ENCODE results near the gene GATAD2A.

The GATAD2A gene

DNA sequence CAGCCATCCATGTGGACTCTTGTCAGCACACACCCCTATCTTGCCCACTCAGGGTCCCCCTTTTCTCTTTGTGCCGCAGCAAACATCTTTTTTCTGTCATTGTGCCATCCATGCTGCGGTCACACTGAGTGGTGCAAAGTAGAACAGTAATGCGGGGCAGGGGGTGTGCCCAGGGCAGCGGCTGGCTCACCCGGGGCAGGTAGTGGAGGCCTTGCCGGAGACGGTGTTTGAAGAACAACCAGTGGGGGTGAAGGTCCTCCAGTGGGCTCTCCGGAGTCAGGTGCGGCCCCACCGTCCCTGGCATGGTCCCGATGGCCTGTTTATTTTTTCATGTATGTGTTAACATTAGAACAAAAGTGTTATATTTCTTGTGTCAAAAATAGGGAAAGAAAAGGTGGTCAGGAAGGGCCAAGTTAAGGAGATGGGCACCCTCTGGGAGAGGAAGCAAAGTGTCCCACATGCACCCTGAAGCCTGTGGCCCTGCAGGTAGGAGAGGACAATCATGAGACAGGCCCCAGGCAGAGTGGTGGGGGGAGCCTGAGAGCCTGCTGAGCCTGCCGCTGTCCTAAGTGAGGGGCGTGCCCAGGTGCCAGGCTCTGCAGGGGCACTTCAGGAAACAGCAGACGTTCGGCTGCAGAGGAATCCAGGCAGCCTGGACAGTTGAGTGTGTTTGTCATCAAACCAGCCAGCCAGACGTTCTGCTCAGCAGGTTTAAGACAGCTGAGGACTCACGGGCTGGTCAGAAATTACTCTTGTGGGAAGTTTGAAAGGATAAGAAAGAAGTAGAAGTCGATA is 97.5 kb downstream of the GATAD2A start:
- Histone ChIP-seq H3K9me3 (ENCODE audit: insufficient read depth, low read length, severe bottlenecking) (no peaks in the 10 kb centered on the region), H3K27ac (ENCODE audit: low read length) (no peak overlapping the region), H3K79me2 (ENCODE audit: insufficient read depth, low read length) (peaks cover 6% of the 10 kb centered on the region; the same call in 1 of the 2 replicates), H3K9ac (ENCODE audit: low read depth, low read length) (no peak overlapping the region), H3K4me1 (ENCODE audit: insufficient read depth, low read length) (no peaks in the 10 kb centered on the region), H3K36me3 (ENCODE audit: insufficient read depth, low read length) (peaks cover 99% of the 10 kb centered on the region), H3K27me3 (ENCODE audit: insufficient read depth, low read length, poor library complexity) (no peaks in the 10 kb centered on the region), H3K4me2 (ENCODE audit: insufficient read depth, low read length) (no peak overlapping the region), H2AFZ (ENCODE audit: low read depth, low read length) (no peak overlapping the region), H3K4me3 (ENCODE audit: low read depth in 1 of 2, low read length in 2 of 2) (no peak overlapping the region), H4K20me1 (ENCODE audit: insufficient read depth, low read length) (peaks cover 49% of the 10 kb centered on the region)
- DNase-seq (no peak), ATAC-seq (ENCODE audit: insufficient read depth, low read depth) (no peak)
- no peak for TF ChIP-seq CTCF (IDR thresholded peaks at IDR 0.05; ENCODE audit: borderline replicate concordance, extremely low read depth, low read length, poor library complexity, severe bottlenecking)
- TF ChIP-seq EZH2 (IDR thresholded peaks at IDR 0.05; ENCODE audit: borderline replicate concordance, low read depth, low read length, severe bottlenecking) = no peak

GRCh38 chr19:19504754-19505668 is 99.5 kb downstream of the GATAD2A start:
- no peak for TF ChIP-seq CTCF (IDR thresholded peaks at IDR 0.05; ENCODE audit: borderline replicate concordance, extremely low read depth, low read length, poor library complexity, severe bottlenecking)
- no peak for TF ChIP-seq EZH2 (IDR thresholded peaks at IDR 0.05; ENCODE audit: borderline replicate concordance, low read depth, low read length, severe bottlenecking)
- Histone ChIP-seq H3K36me3 (ENCODE audit: insufficient read depth, low read length) (peaks cover 80% of the 10 kb centered on the region), H3K27me3 (ENCODE audit: insufficient read depth, low read length, poor library complexity) (no peaks in the 10 kb centered on the region), H2AFZ (ENCODE audit: low read depth, low read length) (no peak overlapping the region), H3K9me3 (ENCODE audit: insufficient read depth, low read length, severe bottlenecking) (no peaks in the 10 kb centered on the region), H3K79me2 (ENCODE audit: insufficient read depth, low read length) (no peaks in the 10 kb centered on the region; the same call in 1 of the 2 replicates), H3K27ac (ENCODE audit: low read length) (no peak overlapping the region), H3K9ac (ENCODE audit: low read depth, low read length) (no peak overlapping the region), H3K4me3 (ENCODE audit: low read depth in 1 of 2, low read length in 2 of 2) (no peak overlapping the region), H3K4me2 (ENCODE audit: insufficient read depth, low read length) (no peak overlapping the region), H4K20me1 (ENCODE audit: insufficient read depth, low read length) (peaks cover 35% of the 10 kb centered on the region; the same call in 1 of the 2 replicates), H3K4me1 (ENCODE audit: insufficient read depth, low read length) (no peaks in the 10 kb centered on the region)
- no peak for ATAC-seq (ENCODE audit: insufficient read depth, low read depth)
- DNase-seq = no peak

DNA sequence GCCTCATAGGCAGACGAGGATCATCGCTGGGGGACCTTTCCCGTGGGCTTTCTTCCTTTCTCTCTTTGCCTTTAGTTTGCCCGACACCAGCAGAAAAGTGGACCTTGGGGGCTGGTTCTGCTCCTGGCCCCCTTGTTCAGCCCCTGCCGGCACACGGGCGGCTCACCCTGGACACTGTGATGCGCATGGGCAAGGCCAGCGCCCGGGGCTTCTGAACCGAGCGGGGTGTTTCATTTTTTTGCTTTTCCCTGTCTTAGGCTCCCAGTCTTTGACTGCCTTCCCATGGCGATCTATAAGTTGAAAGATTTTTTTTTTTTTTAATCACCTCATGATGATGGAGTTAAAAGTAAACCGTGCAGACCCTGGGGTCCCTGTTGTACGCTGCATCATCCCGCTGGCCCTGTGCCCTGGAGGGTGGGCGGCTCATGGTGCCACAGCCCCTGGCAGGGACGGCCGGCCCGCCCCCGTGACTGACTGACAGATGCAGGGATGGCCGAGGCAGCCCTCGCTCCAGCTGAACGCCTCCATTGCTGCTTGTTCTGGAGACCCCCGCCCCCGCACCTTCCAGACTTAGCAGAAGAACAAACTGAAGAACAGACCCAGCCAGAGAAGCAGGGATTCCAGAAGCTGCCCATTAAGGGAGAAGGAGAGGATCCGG is 100.3 kb downstream of the GATAD2A start:
- peaks cover 72% of the 10 kb centered on the region for H3K36me3 ChIP-seq (ENCODE audit: insufficient read depth, low read length)
- no peak overlapping the region for H3K9ac ChIP-seq (ENCODE audit: low read depth, low read length)
- ATAC-seq (ENCODE audit: insufficient read depth, low read depth) (no peak), DNase-seq (no peak)
- H3K4me3 ChIP-seq (ENCODE audit: low read depth in 1 of 2, low read length in 2 of 2) = no peak overlapping the region
- TF ChIP-seq CTCF (IDR thresholded peaks at IDR 0.05; ENCODE audit: borderline replicate concordance, extremely low read depth, low read length, poor library complexity, severe bottlenecking) = no peak
- TF ChIP-seq EZH2 (IDR thresholded peaks at IDR 0.05; ENCODE audit: borderline replicate concordance, low read depth, low read length, severe bottlenecking) = no peak
- H3K4me1 ChIP-seq (ENCODE audit: insufficient read depth, low read length) = no peaks in the 10 kb centered on the region
- no peaks in the 10 kb centered on the region; the same call in 1 of the 2 replicates for H3K79me2 ChIP-seq (ENCODE audit: insufficient read depth, low read length)
- peaks cover 27% of the 10 kb centered on the region; the same call in 1 of the 2 replicates for H4K20me1 ChIP-seq (ENCODE audit: insufficient read depth, low read length)
- no peak overlapping the region for H3K4me2 ChIP-seq (ENCODE audit: insufficient read depth, low read length)
- H3K27me3 ChIP-seq (ENCODE audit: insufficient read depth, low read length, poor library complexity) = no peaks in the 10 kb centered on the region
- H3K27ac ChIP-seq (ENCODE audit: low read length) = no peak overlapping the region
- H3K9me3 ChIP-seq (ENCODE audit: insufficient read depth, low read length, severe bottlenecking) = no peaks in the 10 kb centered on the region
- H2AFZ ChIP-seq (ENCODE audit: low read depth, low read length) = no peak overlapping the region

Measured in DND-41 (cell line).